Mesothelial cell of epicardium (in vitro differentiated cells): ENCODE measurements around the gene SLC35D2. TPM values are rescaled to one million over a fixed set of nuclear protein-coding genes. Genes with fewer than 3 reads are reported as not detected.

Experiments
- DNase-seq, 2 experiments: peaks; one replicate each; pipeline ENCODE4 v3.0.0; 2021; ENCODE audit warnings: low spot score in 2 of 2; ENCODE audit not compliant: unreplicated experiment in 2 of 2
- H3K27ac Mint-ChIP-seq: 2 replicates; pipeline ENCODE4 v1.8.0; 2021; ENCODE audit warnings: mixed read lengths
- H3K27me3 Mint-ChIP-seq: 2 replicates; pipeline ENCODE4 v1.8.0; 2021; ENCODE audit warnings: low read depth, mixed read lengths
- H3K36me3 Mint-ChIP-seq: 2 replicates; pipeline ENCODE4 v1.8.0; 2021; ENCODE audit warnings: mixed read lengths
- H3K4me1 Mint-ChIP-seq: 2 replicates; pipeline ENCODE4 v1.8.0; 2021; ENCODE audit warnings: mixed read lengths
- H3K4me3 Mint-ChIP-seq: 2 replicates; pipeline ENCODE4 v1.8.0; 2021; ENCODE audit warnings: mild to moderate bottlenecking, moderate library complexity, mixed read lengths
- H3K9me3 Mint-ChIP-seq: 2 replicates; pipeline ENCODE4 v1.8.0; 2021; ENCODE audit warnings: mixed read lengths
- total RNA-seq: library from RNA; stranded (reverse); gene quantifications from 3 replicates; pipeline ENCODE4 v1.2.1, GENCODE V29; 2021
- TF ChIP-seq, protein P1 (sequence below): fragments of 200-600 bp; sonication (generic); IDR thresholded peaks from one replicate; pipeline ENCODE4 v1.5.0; 2021; ENCODE audit warnings: antibody characterized with exemption; ENCODE audit not compliant: unreplicated experiment

The SLC35D2 gene
- total RNA-seq, 1 donor from 2014 or later, result 22.2 TPM

DNA sequence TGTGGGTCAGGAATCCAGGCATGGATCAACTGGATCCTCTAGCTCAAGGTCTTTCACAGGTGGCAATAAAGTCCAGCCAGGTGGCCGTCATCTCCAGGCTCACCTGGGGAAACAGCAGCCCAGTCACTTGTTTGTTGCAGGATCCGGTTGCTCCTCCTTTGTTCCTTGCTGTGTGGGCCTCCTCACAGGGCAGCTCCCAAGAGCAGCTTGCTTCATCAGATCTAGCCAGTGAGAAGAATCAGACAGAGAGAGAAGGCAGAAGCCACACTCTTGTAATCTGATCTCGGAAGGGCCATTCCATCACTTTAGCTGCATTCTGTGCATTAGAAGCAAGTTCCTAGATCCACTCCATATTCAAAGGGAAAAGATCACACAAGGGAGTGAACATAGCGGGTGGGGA is 78.3 kb downstream of the SLC35D2 start:
- TF ChIP-seq, protein P1, sequence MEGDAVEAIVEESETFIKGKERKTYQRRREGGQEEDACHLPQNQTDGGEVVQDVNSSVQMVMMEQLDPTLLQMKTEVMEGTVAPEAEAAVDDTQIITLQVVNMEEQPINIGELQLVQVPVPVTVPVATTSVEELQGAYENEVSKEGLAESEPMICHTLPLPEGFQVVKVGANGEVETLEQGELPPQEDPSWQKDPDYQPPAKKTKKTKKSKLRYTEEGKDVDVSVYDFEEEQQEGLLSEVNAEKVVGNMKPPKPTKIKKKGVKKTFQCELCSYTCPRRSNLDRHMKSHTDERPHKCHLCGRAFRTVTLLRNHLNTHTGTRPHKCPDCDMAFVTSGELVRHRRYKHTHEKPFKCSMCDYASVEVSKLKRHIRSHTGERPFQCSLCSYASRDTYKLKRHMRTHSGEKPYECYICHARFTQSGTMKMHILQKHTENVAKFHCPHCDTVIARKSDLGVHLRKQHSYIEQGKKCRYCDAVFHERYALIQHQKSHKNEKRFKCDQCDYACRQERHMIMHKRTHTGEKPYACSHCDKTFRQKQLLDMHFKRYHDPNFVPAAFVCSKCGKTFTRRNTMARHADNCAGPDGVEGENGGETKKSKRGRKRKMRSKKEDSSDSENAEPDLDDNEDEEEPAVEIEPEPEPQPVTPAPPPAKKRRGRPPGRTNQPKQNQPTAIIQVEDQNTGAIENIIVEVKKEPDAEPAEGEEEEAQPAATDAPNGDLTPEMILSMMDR, result no peak
- H3K4me1 Mint-ChIP-seq, result peaks cover 4% of the 10 kb centered on the region
- H3K36me3 Mint-ChIP-seq, result no peaks in the 10 kb centered on the region
- peak overlapping the region; percentile 19 for H3K27ac Mint-ChIP-seq
- H3K9me3 Mint-ChIP-seq, result no peaks in the 10 kb centered on the region
- H3K4me3 Mint-ChIP-seq, result no peak overlapping the region
- H3K27me3 Mint-ChIP-seq, result no peaks in the 10 kb centered on the region
- DNase-seq, result no peak

GRCh38 chr9:96304230-96304629 is 79.3 kb downstream of the SLC35D2 start:
- peaks cover 8% of the 10 kb centered on the region for H3K4me1 Mint-ChIP-seq
- no peak overlapping the region for H3K4me3 Mint-ChIP-seq
- DNase-seq, result no peak
- H3K9me3 Mint-ChIP-seq, result no peaks in the 10 kb centered on the region
- no peak overlapping the region for H3K27ac Mint-ChIP-seq
- no peaks in the 10 kb centered on the region for H3K27me3 Mint-ChIP-seq
- no peaks in the 10 kb centered on the region for H3K36me3 Mint-ChIP-seq
- TF ChIP-seq, protein P1, result no peak

DNA sequence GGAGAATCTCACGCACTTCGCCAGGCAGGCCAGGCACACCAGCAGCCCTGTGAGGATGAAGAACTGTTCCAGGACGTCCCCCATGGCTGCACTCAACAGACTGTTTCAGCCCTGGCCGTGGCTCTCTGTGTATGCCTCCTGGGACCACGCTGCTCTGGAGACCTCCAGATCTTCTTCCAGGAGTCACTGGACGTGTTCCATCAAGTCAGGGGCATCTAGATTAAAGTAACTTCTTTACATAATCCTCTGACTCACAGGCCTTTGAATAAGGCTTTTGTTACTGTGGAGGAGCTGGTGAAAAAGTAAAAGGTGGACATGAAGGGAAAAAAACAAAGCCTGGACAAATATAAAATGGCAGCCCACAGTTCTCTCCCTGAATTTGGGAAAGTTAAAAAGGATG is 81.5 kb downstream of the SLC35D2 start, which contains the start of gene HSD17B3:
Gene HSD17B3 (minus strand): TSS at position 156 of the 400 bp plus-strand sequence. CDS start 72 bp downstream, at position 84.
- Mint-ChIP-seq H3K4me3 (no peak within 1 kb of the TSS), H3K27ac (no peak within 1 kb of the TSS), H3K27me3 (no peaks in the 10 kb centered on the region), H3K36me3 (no peaks in the 10 kb centered on the region), H3K9me3 (no peaks in the 10 kb centered on the region), H3K4me1 (peaks cover 8% of the 10 kb centered on the region)
- TF ChIP-seq, protein P1, result no peak
- no peak for DNase-seq

- H3K4me3 Mint-ChIP-seq, result no peak overlapping the region
- TF ChIP-seq, protein P1, result no peak
- H3K9me3 Mint-ChIP-seq, result peaks cover 3% of the 10 kb centered on the region
- no peaks in the 10 kb centered on the region for H3K27me3 Mint-ChIP-seq
- no peak for DNase-seq
- peaks cover 3% of the 10 kb centered on the region for H3K4me1 Mint-ChIP-seq
- no peaks in the 10 kb centered on the region for H3K36me3 Mint-ChIP-seq
- H3K27ac Mint-ChIP-seq, result peak overlapping the region; percentile 35
Measured at GRCh38 chr9:96299823-96300222, 83.7 kb downstream of the SLC35D2 start.

DNA sequence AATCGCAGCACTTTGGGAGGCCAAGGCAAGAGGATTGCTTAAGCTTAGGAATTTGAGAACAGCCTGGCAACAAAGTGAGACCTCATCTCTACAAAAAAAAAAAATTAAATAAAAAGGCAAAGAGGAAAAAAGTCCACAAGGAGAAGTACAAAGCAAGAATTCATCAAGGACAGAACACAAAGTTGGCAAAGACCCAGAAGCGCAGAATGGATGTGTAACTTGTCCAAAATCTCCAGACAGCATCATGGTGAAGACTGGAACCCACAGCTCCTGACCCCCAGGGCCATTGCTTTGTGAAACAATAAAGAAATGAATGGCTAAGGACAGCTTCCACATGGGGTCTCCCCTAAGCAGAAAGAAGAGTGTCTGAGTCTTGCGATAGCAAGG is 89.4 kb downstream of the SLC35D2 start:
- H3K36me3 Mint-ChIP-seq, result no peaks in the 10 kb centered on the region
- H3K9me3 Mint-ChIP-seq, result peaks cover 25% of the 10 kb centered on the region
- no peak for DNase-seq
- H3K27me3 Mint-ChIP-seq, result no peaks in the 10 kb centered on the region
- no peak overlapping the region for H3K4me3 Mint-ChIP-seq
- H3K27ac Mint-ChIP-seq, result no peak overlapping the region
- H3K4me1 Mint-ChIP-seq, result peaks cover 2% of the 10 kb centered on the region
- TF ChIP-seq, protein P1, result no peak
